Prostate gland (tissue), 2 donors: ENCODE data around the gene SPDEF. TPM values are rescaled to one million over a fixed set of nuclear protein-coding genes. Genes with fewer than 3 reads are reported as not detected.

Experiments used
- DNase-seq: peaks from one replicate; pipeline ENCODE4 v3.0.0-alpha.2; 2019; ENCODE audit warnings: low spot score
- H3K27ac ChIP-seq, 2 donors: fragments of 200-600 bp; sonication (generic); 2 replicates each; pipeline ENCODE4 v1.5.1; 2017 to 2019
- H3K27me3 ChIP-seq: fragments of 200-600 bp; sonication (generic); replicated peaks from 2 replicates; pipeline ENCODE4 v1.5.1; 2019; ENCODE audit not compliant: insufficient read depth
- H3K36me3 ChIP-seq, 2 donors: fragments of 200-600 bp; sonication (generic); 1 replicate in 1 of 2; 2 replicates in 1 of 2; pipeline versions ENCODE4 v1.5.1 to v1.8.1; 2017 to 2019
- H3K4me1 ChIP-seq: fragments of 200-600 bp; sonication (generic); replicated peaks from 2 replicates; pipeline ENCODE4 v1.5.1; 2019
- H3K4me3 ChIP-seq, 2 donors: fragments of 200-600 bp; sonication (generic); 2 replicates each; pipeline ENCODE4 v1.5.1; 2017 to 2019
- H3K9me3 ChIP-seq: fragments of 200-600 bp; sonication (generic); 2 replicates; pipeline ENCODE4 v1.5.1; 2017
- POLR2A ChIP-seq: fragments of 450-650 bp; IDR thresholded peaks from one replicate; pipeline ENCODE4 v1.6.1; 2016; ENCODE audit warnings: antibody characterized with exemption, mild to moderate bottlenecking
- POLR2AphosphoS5 ChIP-seq: sonication (generic); formaldehyde crosslinking; IDR thresholded peaks from one replicate; pipeline ENCODE4 v1.6.1; 2017; ENCODE audit warnings: antibody characterized with exemption
- WGBS: methylation state at CpG from one replicate; pipeline ENCODE4 v1.1.5; 2018; 5-methylcytosine and 5-hydroxymethylcytosine counted together
- intact Hi-C: fragments of 100-400 bp; cut with DNase I; formaldehyde crosslinking; loops from one replicate; pipeline ENCODE4 v1.14.2; 2022
- total RNA-seq, 2 donors: library from RNA; depleted of rRNA; stranded (reverse); fragments of >200 nt; gene quantifications; one replicate each; pipeline ENCODE4 v1.1.0, GENCODE V29; 2016
- TF ChIP-seq, protein P1 (sequence below), 4 experiments: fragments of 200-600 bp in 2 of 4; fragments of 450-650 bp in 2 of 4; sonication (generic) in 2 of 4; IDR thresholded peaks; 1 replicate in 3 of 4; 2 replicates in 1 of 4; pipeline ENCODE4 v1.5.1; 2016 to 2019; ENCODE audit warnings: antibody characterized with exemption in 4 of 4, mild to moderate bottlenecking in 2 of 4, moderate library complexity in 2 of 4

SPDEF gene
- total RNA-seq, 2 donors from 2014 or later: 165 to 738 TPM

DNA sequence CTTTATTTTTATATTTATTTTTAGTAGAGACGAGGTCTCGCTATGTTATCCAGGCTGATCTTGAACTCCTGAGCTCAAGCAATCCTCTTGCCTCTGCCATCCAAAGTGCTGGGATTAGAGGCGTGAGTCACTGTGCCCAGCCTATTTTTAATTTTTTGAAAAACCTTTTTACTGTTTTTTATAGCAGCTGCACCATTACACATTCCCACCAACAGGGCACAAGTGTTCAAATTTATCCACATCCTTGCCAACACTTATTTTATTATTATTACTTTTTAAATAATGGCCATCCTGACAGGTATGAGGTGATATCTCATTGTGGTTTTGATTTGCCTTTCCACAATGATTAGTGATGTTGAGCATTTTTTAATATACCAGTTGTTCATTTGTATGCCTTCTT is 47.7 kb downstream of the SPDEF start:
- no peak for DNase-seq
- H3K27ac ChIP-seq: no peak overlapping the region
- no peaks in the 10 kb centered on the region for H3K9me3 ChIP-seq
- H3K4me1 ChIP-seq: no peaks in the 10 kb centered on the region
- TF ChIP-seq POLR2A (no peak), POLR2AphosphoS5 (no peak)
- TF ChIP-seq, protein P1, sequence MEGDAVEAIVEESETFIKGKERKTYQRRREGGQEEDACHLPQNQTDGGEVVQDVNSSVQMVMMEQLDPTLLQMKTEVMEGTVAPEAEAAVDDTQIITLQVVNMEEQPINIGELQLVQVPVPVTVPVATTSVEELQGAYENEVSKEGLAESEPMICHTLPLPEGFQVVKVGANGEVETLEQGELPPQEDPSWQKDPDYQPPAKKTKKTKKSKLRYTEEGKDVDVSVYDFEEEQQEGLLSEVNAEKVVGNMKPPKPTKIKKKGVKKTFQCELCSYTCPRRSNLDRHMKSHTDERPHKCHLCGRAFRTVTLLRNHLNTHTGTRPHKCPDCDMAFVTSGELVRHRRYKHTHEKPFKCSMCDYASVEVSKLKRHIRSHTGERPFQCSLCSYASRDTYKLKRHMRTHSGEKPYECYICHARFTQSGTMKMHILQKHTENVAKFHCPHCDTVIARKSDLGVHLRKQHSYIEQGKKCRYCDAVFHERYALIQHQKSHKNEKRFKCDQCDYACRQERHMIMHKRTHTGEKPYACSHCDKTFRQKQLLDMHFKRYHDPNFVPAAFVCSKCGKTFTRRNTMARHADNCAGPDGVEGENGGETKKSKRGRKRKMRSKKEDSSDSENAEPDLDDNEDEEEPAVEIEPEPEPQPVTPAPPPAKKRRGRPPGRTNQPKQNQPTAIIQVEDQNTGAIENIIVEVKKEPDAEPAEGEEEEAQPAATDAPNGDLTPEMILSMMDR (IDR thresholded peaks at IDR 0.05): no peak
- H3K27me3 ChIP-seq: no peaks in the 10 kb centered on the region
- no peaks in the 10 kb centered on the region for H3K36me3 ChIP-seq
- 93% methylated on average over 3 of the region's 3 CpGs for WGBS
- intact Hi-C loops: no loop called here
- H3K4me3 ChIP-seq: no peak overlapping the region

DNA sequence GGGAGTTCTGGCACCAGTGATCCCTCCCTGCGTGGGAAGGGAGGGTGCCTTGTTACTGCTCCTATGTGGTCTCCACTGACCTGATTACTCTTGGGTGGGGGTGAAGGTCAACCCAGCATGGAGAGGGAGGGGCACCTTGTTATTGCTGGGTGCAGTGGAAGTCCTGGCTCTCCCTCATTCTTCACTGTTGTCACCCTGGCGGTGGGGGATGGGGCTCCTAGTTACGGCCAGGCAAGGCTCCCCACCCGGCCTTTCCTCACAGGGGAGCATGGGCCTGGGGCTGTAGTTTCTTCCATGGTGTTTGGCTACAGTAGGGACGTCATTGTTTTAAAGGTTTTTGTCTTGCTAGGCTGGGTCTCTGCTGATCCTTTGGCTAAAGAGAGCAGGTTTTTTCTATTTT is 49.4 kb downstream of the SPDEF start:
- TF ChIP-seq, protein P1 (IDR thresholded peaks at IDR 0.05): no peak
- no peak for TF ChIP-seq POLR2A
- TF ChIP-seq POLR2AphosphoS5: no peak
- H3K27ac ChIP-seq: no peak overlapping the region
- H3K4me1 ChIP-seq: no peaks in the 10 kb centered on the region
- H3K4me3 ChIP-seq: no peak overlapping the region
- 66% methylated on average over 5 of the region's 5 CpGs for WGBS
- H3K36me3 ChIP-seq: no peaks in the 10 kb centered on the region
- H3K9me3 ChIP-seq: no peaks in the 10 kb centered on the region
- intact Hi-C loops: no loop called here
- no peaks in the 10 kb centered on the region for H3K27me3 ChIP-seq
- no peak for DNase-seq

DNA sequence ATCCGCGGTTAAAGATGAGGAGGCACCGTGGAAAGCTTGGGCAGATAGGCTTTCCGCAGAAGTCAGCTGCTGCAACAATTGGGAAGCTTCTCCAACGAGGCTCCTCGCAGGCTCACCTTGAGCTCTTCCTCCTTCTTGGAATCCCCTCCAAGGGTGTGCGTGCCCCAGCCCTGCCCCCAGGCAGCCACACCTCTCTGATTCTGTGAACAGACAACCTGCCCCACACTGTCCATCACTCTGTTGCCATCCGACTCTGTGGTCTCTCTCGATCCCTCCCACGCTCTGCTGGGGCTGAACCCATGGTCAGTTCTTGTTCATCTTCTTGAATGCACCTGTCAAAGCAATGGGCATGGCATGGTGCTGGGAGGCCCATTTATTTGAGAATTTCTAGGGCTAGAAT is 58.7 kb downstream of the SPDEF start:
- TF ChIP-seq POLR2A (no peak), POLR2AphosphoS5 (no peak)
- TF ChIP-seq, protein P1 (IDR thresholded peaks at IDR 0.05): no peak
- no peaks in the 10 kb centered on the region for H3K4me1 ChIP-seq
- no peak overlapping the region for H3K27ac ChIP-seq
- 77% methylated on average over 10 of the region's 10 CpGs for WGBS
- no peaks in the 10 kb centered on the region for H3K9me3 ChIP-seq
- intact Hi-C loops: no loop called here
- DNase-seq: no peak
- no peaks in the 10 kb centered on the region for H3K27me3 ChIP-seq
- H3K4me3 ChIP-seq: no peak overlapping the region
- H3K36me3 ChIP-seq: no peaks in the 10 kb centered on the region

DNA sequence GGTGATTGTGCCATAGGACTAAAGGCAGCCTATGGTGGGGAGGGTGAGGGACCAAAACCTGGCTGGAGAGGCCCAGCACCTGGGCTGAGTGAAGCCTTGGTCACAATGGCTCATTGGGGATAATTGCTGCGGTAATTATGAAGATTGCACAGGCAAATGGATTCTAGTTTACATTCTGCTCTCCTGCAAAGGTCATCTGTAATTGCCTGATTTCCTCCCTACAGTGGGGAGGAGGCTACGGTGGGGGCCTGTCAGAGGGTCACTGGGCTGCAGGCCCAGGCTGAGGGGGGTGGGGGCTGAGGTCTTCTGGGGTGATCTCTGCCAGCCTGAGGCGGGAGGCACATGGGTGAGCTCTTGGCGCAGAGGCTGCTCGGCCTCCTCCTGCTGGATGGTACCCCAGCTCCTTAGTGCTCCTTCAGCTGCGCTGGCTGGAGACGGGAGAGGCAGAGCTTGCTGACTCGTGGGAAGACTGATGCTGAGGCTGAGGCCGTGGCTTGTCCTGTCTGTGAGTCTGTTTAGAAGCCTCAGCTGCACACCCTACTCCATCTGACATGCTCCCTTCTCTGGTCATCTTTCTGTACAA is 59.9 kb downstream of the SPDEF start:
- no peaks in the 10 kb centered on the region for H3K9me3 ChIP-seq
- no peaks in the 10 kb centered on the region for H3K27me3 ChIP-seq
- H3K4me1 ChIP-seq: no peaks in the 10 kb centered on the region
- intact Hi-C loops: no loop called here
- H3K4me3 ChIP-seq: no peak overlapping the region
- H3K27ac ChIP-seq: no peak overlapping the region
- no peak for TF ChIP-seq POLR2A
- TF ChIP-seq, protein P1 (IDR thresholded peaks at IDR 0.05): no peak
- no peak for TF ChIP-seq POLR2AphosphoS5
- DNase-seq: no peak
- H3K36me3 ChIP-seq: no peaks in the 10 kb centered on the region
- 76% methylated on average over 9 of the region's 9 CpGs for WGBS

DNA sequence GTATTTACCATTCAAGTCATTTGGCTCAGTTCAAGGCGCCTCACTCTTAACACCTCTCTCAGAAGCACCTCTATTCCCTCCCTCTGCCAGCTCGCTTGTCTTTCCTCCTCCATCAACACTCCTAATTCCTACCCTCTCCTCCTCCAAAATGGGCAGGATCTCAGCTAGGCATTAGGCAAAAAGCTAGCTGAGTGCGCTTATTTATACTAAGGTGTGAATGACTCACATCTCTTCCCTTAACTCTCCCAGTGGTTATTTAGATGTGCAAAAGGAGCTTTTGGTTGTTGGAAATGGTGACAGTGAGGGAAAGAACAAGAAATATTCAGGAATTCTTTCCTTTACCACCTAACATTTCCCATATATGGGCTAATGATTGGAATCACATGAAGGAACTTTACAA is 61.2 kb downstream of the SPDEF start:
- Histone ChIP-seq H3K36me3 (no peaks in the 10 kb centered on the region), H3K9me3 (no peaks in the 10 kb centered on the region), H3K27me3 (no peaks in the 10 kb centered on the region), H3K4me3 (no peak overlapping the region), H3K27ac (no peak overlapping the region), H3K4me1 (no peaks in the 10 kb centered on the region)
- 73% methylated on average over 3 of the region's 3 CpGs for WGBS
- no peak for DNase-seq
- TF ChIP-seq, protein P1 (IDR thresholded peaks at IDR 0.05): no peak
- no peak for TF ChIP-seq POLR2A
- TF ChIP-seq POLR2AphosphoS5: no peak
- intact Hi-C loops: no loop called here
